HUES6 (cell line): Measurements from ENCODE around the gene MFSD6.
"Not testable (repeated sequence)": the region's sequence is repeated elsewhere in the genome, so short reads cannot be mapped to it uniquely, and the experiment has no call there.

Experiments
- H3K27ac ChIP-seq: 2 replicates; pipeline ENCODE4 v1.7.0; 2013; ENCODE audit warnings: low read depth, mild to moderate bottlenecking, low read length, inconsistent platforms
- H3K27me3 ChIP-seq: 2 replicates; pipeline ENCODE4 v1.6.1; 2013; ENCODE audit warnings: low read length; ENCODE audit not compliant: control insufficient read depth, insufficient read depth
- H3K36me3 ChIP-seq: 2 replicates; pipeline ENCODE4 v1.6.1; 2013; ENCODE audit warnings: low read length; ENCODE audit not compliant: control insufficient read depth, insufficient read depth
- H3K4me1 ChIP-seq: 2 replicates; pipeline ENCODE4 v1.6.1; 2013; ENCODE audit warnings: low read length; ENCODE audit not compliant: control insufficient read depth, insufficient read depth
- H3K4me3 ChIP-seq: 2 replicates; pipeline ENCODE4 v1.5.1; 2013; ENCODE audit warnings: low read depth, low read length
- H3K9ac ChIP-seq: one replicate; pipeline ENCODE4 v1.6.1; 2013; ENCODE audit warnings: mild to moderate bottlenecking, low read length
- H3K9me3 ChIP-seq: 2 replicates; pipeline ENCODE4 v1.6.1; 2013; ENCODE audit warnings: low read depth, low read length; ENCODE audit not compliant: control insufficient read depth, insufficient read depth

The MFSD6 gene

DNA sequence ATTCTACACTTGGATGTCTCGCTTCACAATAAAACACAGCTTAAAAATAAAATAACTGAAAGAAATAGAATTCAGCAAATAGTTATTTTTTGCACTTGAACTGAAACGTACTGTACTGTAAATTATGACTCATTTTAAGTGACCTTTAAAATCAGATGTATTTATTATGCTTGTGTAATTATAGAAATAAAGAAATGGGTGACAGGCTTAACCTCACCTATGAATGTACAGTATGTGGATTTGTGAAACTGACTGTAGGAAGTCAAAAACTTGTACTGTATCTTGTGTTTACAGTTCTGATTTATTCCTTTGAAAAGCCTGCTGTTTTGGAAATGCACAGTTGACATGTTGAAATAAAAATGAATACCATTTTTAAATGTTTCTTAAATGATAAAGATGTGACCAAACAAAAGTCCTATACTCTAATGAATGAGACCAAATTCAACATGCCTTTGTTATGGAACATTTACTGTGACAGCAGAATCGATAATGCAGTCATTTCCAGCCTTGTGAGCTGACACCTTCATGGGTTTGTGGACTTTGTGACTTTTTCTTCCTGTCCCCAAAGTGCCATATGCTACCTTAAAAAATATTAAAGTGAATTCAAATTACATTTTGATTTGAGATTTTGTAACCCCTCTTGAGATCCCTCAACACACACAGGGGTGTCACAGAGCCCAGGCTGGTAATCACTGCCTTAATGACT is 93.7 kb downstream of the MFSD6 start:
- H3K4me3 ChIP-seq = no peak overlapping the region
- peaks cover 3% of the 10 kb centered on the region for H3K4me1 ChIP-seq
- H3K27me3 ChIP-seq = no peaks in the 10 kb centered on the region
- H3K9me3 ChIP-seq = no peaks in the 10 kb centered on the region
- H3K27ac ChIP-seq = no peak overlapping the region
- no peaks in the 10 kb centered on the region for H3K36me3 ChIP-seq
- no peak overlapping the region for H3K9ac ChIP-seq

DNA sequence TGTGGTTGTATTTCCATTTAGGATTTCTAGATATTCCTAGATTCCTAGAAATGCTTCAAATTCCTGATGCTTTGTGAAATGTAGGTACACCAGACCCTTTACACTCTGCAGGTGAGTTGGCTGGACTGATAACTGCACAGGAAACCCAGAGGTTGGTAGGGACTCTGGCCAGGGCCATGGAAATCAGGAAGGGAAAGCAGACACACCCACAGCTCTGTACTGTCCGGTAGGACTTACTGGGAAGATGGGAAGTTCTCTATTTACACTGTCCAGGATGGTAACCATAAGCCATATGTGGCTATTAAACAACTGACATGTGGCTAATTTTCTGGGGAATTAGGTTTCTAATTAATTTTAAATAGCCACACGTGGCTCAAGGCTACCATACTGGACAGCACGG is 94.9 kb downstream of the MFSD6 start:
- Histone ChIP-seq H3K27ac (no peak overlapping the region), H3K36me3 (no peaks in the 10 kb centered on the region), H3K9ac (no peak overlapping the region), H3K9me3 (no peaks in the 10 kb centered on the region), H3K4me3 (no peak overlapping the region), H3K27me3 (no peaks in the 10 kb centered on the region), H3K4me1 (peaks cover 3% of the 10 kb centered on the region)

DNA sequence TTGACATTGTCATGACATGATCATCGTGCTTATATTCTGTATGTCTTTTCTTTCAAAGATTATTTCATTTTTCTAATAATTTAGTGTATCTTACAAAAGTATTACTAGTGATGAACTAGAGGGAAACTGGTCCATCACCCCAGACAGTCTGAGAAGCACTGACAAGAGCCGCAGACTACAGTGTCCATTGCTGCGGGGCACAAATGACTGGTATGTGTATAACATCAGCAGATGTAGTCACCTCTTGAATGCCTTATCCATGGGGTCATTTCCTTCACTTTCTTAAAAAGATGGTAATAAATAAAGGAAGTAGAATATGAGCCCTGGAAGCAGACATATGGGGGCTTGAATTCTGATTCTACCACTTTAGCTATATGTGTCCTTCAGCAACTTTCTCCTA is 96.8 kb downstream of the MFSD6 start:
- Histone ChIP-seq H3K27ac (no peak overlapping the region), H3K4me3 (no peak overlapping the region), H3K9ac (no peak overlapping the region), H3K9me3 (no peaks in the 10 kb centered on the region), H3K27me3 (no peaks in the 10 kb centered on the region), H3K4me1 (peaks cover 3% of the 10 kb centered on the region), H3K36me3 (no peaks in the 10 kb centered on the region)

DNA sequence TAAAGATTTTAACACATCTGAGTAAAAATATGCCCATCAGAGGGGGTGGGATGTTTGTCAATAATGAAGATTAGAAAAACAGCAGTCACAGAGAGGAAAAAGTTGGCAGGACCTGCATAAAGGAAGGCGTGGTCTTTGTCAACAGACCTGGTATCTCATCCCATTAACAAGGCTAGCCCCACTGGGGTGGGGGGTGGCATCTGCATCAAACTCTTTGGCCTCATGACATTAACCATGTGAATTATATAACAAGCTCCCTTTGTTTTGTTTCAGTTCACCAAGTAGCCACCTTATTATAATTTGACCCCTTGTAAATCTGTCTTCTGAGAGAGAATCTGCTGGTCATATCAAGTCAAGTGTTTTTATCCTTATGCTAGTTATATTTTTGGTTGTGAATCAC is 97.5 kb downstream of the MFSD6 start:
- no peaks in the 10 kb centered on the region; the same call in 1 of the 2 replicates for H3K4me1 ChIP-seq
- H3K27ac ChIP-seq = no peak overlapping the region
- H3K36me3 ChIP-seq = no peaks in the 10 kb centered on the region
- no peaks in the 10 kb centered on the region for H3K27me3 ChIP-seq
- no peaks in the 10 kb centered on the region for H3K9me3 ChIP-seq
- no peak overlapping the region for H3K9ac ChIP-seq
- no peak overlapping the region for H3K4me3 ChIP-seq

DNA sequence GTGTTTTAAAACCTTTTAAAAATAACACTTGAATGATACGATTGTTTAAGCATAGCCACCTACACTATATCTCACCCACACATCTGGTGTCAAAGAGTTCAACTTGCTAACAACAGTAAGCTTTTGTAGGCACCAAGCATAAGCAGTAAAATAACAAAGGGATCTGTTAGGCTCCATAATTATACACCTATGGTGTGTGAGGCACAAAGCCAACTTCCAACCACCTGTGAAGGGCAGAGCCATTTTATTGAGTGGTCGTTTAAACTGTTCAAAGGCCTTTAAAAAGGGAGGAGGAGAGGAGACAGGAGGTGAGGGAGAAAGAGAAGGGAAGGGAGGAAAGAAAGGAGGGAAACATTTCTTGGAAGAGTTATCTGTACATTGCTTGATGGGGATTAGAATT is 98.5 kb downstream of the MFSD6 start:
- no peaks in the 10 kb centered on the region; the same call in 1 of the 2 replicates for H3K4me1 ChIP-seq
- H3K27ac ChIP-seq = no peak overlapping the region
- no peak overlapping the region for H3K9ac ChIP-seq
- H3K36me3 ChIP-seq = no peaks in the 10 kb centered on the region
- no peaks in the 10 kb centered on the region for H3K27me3 ChIP-seq
- no peaks in the 10 kb centered on the region for H3K9me3 ChIP-seq
- no peak overlapping the region for H3K4me3 ChIP-seq

DNA sequence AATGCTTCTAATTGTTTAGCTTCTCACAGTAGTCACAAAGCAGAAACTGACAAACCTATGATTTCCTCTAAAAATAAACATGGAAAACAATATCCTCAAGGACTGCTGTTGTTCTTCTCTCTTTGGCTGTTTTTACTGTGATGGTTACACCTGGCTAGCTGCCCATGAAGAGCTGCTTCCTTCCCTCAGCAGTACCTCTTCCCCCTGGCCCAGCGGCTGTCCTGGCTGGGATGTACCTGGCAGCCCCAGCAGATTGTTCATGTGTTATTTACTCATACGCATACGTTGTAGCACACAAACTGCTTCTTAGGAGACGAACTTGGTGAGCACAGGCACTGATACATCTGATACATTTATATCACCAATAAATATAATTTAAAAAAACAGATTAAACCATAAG is 99.0 kb downstream of the MFSD6 start:
- H3K27me3 ChIP-seq = no peaks in the 10 kb centered on the region
- H3K36me3 ChIP-seq = no peaks in the 10 kb centered on the region
- no peaks in the 10 kb centered on the region; the same call in 1 of the 2 replicates for H3K4me1 ChIP-seq
- no peak overlapping the region for H3K27ac ChIP-seq
- no peaks in the 10 kb centered on the region for H3K9me3 ChIP-seq
- no peak overlapping the region for H3K4me3 ChIP-seq
- H3K9ac ChIP-seq = no peak overlapping the region

DNA sequence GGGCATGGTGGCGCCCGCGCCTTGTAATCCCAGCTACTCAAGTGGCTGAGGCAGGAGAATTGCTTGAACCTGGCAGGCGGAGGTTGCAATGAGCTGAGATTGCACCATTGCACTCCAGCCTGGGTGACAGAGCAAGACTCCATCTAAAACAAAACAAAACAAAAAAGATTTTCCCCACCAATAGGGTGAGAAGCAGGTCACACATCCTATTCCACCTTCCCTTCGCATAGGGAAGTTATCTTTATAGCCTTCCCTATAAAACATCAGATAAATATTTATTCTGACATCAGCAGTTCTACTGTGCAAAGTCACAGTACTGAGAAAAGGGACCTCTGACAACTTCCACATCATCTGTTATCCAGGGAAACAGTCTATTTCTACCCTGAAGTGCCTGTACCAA is 101.7 kb downstream of the MFSD6 start:
- H3K4me3 ChIP-seq, H3K27me3 ChIP-seq, H3K9me3 ChIP-seq, H3K36me3 ChIP-seq, H3K4me1 ChIP-seq, H3K27ac ChIP-seq, H3K9ac ChIP-seq: not testable (repeated sequence)

DNA sequence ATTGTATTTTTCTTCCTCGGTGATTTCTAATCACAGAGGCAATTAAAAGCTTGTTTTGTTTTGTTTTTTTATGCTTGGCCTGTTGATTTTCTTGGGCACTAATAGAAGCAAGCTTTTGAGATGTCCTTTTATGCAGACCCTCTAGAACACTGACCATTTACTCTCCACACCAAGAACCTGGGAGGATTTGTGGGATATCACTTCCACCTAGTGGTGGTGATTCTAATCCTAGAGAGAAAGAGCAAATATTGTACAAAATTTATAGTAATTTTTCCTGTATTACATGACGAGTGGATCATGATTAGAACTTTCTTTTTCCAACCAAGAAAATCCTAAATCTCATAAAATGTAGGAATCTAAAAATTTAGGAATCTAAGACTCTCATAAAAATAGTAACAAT is 102.9 kb downstream of the MFSD6 start:
- H3K9ac ChIP-seq = no peak overlapping the region
- H3K9me3 ChIP-seq = no peaks in the 10 kb centered on the region
- H3K4me1 ChIP-seq = no peaks in the 10 kb centered on the region
- no peak overlapping the region for H3K4me3 ChIP-seq
- H3K27me3 ChIP-seq = no peaks in the 10 kb centered on the region
- H3K36me3 ChIP-seq = 0 out of 2 replicates have a peak, but pooled peaks cover 6% of the 10 kb centered on the region
- H3K27ac ChIP-seq = no peak overlapping the region

DNA sequence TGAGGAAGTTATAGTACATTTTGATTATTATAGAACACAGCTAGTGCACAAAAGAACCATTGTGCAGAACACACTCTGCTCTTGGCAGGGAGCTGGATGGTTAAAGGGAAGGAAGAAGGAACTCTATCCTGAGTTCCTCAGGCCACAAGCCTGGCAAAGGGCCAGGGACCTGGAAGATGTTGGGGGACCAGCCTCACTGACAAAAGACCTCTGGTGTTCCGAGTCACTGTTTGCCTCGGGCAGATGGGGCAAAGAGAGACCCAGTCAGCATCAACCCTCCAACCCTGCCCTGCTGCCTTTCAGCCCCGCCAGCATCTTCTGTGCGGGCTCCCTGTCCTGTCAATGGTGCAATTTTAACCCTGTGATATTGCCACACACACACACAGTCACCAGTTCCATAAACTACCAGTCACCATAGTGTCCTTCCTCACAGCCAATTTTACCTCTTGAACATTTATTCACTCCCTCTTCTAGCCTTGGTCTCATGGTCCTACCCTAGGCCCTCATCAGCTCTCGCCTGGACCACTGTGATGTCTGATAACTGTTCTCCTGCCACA is 104.5 kb downstream of the MFSD6 start:
- Histone ChIP-seq H3K4me1 (no peaks in the 10 kb centered on the region), H3K4me3 (no peak overlapping the region), H3K36me3 (0 out of 2 replicates have a peak, but pooled peaks cover 6% of the 10 kb centered on the region)

DNA sequence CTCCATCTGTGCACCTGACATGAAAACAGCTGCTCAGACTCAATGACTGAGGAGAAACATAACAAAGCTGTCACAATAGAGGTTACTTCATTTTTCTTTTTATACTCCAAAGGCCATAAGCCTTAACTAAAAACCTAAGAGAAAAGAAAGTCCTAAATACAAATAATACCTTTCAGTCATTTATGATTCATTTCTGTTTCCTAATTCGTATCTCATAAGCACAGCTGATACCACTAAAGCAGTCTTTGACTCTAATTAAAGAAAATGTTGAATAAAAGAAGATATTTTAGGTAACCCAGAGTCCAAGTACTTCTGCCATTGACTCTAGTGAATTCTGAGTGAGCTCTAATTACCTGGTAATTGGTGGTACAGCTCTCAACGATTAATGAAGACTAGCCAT is 105.7 kb downstream of the MFSD6 start:
- Histone ChIP-seq H3K27ac (no peak overlapping the region), H3K27me3 (no peaks in the 10 kb centered on the region), H3K9ac (no peak overlapping the region), H3K4me3 (no peak overlapping the region), H3K4me1 (no peaks in the 10 kb centered on the region), H3K9me3 (no peaks in the 10 kb centered on the region), H3K36me3 (0 out of 2 replicates have a peak, but pooled peaks cover 6% of the 10 kb centered on the region)

More for the DNA sequence above, 104.5 kb downstream of the MFSD6 start:
- Histone ChIP-seq H3K9me3 (no peaks in the 10 kb centered on the region), H3K9ac (no peak overlapping the region), H3K27me3 (no peaks in the 10 kb centered on the region), H3K27ac (no peak overlapping the region)

DNA sequence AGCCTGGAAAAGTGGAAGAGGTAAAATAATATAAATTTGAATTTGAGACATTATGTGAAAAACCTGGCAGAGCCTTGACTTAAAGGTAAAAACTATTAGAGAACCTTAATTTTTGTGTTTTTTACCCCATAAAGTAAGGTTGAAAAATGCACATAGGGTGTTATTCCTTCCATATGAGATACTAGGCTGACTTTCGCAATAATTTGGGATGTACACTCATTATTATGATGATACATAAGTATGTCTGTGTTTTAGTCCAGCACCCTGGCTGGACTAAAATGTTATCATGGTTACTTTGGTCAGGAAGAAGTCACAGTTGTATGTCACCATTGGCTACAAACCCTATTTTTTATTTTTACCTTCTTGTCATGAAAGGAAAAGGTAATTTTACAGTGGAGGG is 106.5 kb downstream of the MFSD6 start:
- no peak overlapping the region for H3K4me3 ChIP-seq
- H3K36me3 ChIP-seq = 0 out of 2 replicates have a peak, but pooled peaks cover 6% of the 10 kb centered on the region
- no peak overlapping the region for H3K9ac ChIP-seq
- H3K27me3 ChIP-seq = no peaks in the 10 kb centered on the region
- no peaks in the 10 kb centered on the region for H3K9me3 ChIP-seq
- no peak overlapping the region for H3K27ac ChIP-seq
- H3K4me1 ChIP-seq = no peaks in the 10 kb centered on the region
